Tibial nerve (tissue), 4 donors: ENCODE results near the gene NT5C.
A peak's percentile ranks its signal among the peaks of the same experiment; 100 is the strongest.

Experiments used
- EP300 ChIP-seq, 2 donors: sonication (generic); formaldehyde crosslinking; IDR thresholded peaks; one replicate each; pipeline ENCODE4 v1.6.1; 2017; ENCODE audit warnings: antibody characterized with exemption in 2 of 2, mild to moderate bottlenecking in 1 of 2
- POLR2A ChIP-seq, 2 donors: fragments of 450-650 bp; IDR thresholded peaks; one replicate each; pipeline ENCODE4 v1.6.1; 2017; ENCODE audit warnings: antibody characterized with exemption in 2 of 2, mild to moderate bottlenecking in 2 of 2, moderate library complexity in 2 of 2
- TF ChIP-seq, protein P1 (sequence below), 5 experiments: fragments of 200-600 bp in 3 of 5; fragments of 450-650 bp in 2 of 5; sonication (generic) in 3 of 5; IDR thresholded peaks; one replicate each; pipeline ENCODE4 v1.5.1; 2016 to 2019; ENCODE audit warnings: antibody characterized with exemption in 5 of 5, mild to moderate bottlenecking in 3 of 5, moderate library complexity in 2 of 5

DNA sequence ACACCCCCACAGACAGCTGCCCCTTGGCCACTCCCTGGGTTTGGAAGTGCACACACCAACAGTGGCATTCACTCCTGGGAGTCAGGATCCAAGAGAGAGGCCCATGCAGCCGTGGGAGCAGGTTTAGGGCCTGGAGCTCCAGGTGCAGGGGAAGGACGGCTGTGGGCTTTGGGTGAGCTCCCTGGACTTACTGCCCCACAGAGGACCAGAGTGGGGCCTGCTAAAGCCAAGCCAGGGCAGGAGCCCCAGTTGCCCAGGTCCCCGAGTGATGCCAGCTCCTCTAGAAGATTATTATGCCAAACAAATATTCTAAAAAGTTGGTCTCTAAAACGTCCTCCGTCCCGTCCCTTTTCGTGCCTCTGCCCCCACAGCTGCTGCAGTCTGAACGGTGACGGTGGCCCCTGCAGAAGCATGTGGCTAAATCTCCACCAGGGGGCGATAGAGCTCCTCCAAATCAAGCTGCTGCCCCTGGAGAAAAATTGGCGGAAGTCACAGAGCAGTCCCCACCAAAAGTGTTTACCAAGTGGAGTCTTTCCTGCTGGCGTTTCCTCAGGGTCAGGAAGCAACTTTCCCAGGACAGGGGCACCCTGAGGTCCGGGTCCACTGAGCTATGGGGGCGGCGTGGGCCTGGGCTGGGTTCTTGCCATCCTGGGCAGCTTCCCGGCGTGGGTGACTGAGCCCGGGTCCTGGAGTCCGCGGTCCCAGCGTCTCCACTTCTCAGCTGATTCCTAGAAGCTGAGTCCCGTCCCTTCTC lies 17.6 kb downstream of the NT5C start:
- TF ChIP-seq, protein P1, sequence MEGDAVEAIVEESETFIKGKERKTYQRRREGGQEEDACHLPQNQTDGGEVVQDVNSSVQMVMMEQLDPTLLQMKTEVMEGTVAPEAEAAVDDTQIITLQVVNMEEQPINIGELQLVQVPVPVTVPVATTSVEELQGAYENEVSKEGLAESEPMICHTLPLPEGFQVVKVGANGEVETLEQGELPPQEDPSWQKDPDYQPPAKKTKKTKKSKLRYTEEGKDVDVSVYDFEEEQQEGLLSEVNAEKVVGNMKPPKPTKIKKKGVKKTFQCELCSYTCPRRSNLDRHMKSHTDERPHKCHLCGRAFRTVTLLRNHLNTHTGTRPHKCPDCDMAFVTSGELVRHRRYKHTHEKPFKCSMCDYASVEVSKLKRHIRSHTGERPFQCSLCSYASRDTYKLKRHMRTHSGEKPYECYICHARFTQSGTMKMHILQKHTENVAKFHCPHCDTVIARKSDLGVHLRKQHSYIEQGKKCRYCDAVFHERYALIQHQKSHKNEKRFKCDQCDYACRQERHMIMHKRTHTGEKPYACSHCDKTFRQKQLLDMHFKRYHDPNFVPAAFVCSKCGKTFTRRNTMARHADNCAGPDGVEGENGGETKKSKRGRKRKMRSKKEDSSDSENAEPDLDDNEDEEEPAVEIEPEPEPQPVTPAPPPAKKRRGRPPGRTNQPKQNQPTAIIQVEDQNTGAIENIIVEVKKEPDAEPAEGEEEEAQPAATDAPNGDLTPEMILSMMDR (IDR thresholded peaks at IDR 0.05), result peak; percentile 91 to 97 (median 95)
- no peak for TF ChIP-seq POLR2A (IDR thresholded peaks at IDR 0.05)
- peak; percentile 41 to 48 for TF ChIP-seq EP300 (IDR thresholded peaks at IDR 0.05)
